B cell (primary cell): Measurements from ENCODE around the gene TRIP10. TPM values are rescaled to one million over a fixed set of nuclear protein-coding genes. Genes with fewer than 3 reads are reported as not detected.

ENCODE experiments used
- ATAC-seq: fragments of 200-7000 bp; cut with Tn5 transposase; one replicate; pipeline ENCODE4 v1.10.0; 2021; ENCODE audit warnings: low read depth, mild to moderate bottlenecking, moderate number of reproducible peaks, moderate library complexity
- CTCF ChIA-PET: fragments of 350-600 bp; sonication (Branson Sonifier 250); formaldehyde crosslinking; loops from one replicate; lab custom pipeline; 2021; ENCODE audit warnings: antibody characterized with exemption, inconsistent platforms; lab: Charles Lee
- POLR2A ChIA-PET: fragments of 350-600 bp; sonication (Branson Sonifier 250); formaldehyde crosslinking; loops from one replicate; lab custom pipeline; 2021; ENCODE audit warnings: antibody characterized with exemption; lab: Charles Lee
- DNase-seq: peaks from one replicate; pipeline ENCODE4 v3.0.0; 2013
- H2AFZ ChIP-seq: 2 replicates; pipeline ENCODE4 v1.6.1; 2012; ENCODE audit warnings: mild to moderate bottlenecking, low read depth, low read length; ENCODE audit not compliant: insufficient read depth, poor library complexity, severe bottlenecking
- H3K27ac ChIP-seq, 2 donors: 1 replicate in 1 of 2; 2 replicates in 1 of 2; pipeline ENCODE4 v1.5.1; 2012 to 2013; ENCODE audit warnings: low read length in 2 of 2, mild to moderate bottlenecking in 2 of 2, moderate library complexity in 1 of 2
- H3K27me3 ChIP-seq, 4 experiments: fragments of 200-600 bp in 1 of 4; sonication (generic) in 1 of 4; replicated peaks in 1 of 4; 1 replicate in 2 of 4; 2 replicates in 2 of 4; pipeline versions ENCODE4 v1.6.1 to v1.7.0; 2013 to 2016; ENCODE audit warnings: low read length in 3 of 4, mild to moderate bottlenecking in 2 of 4, mixed read lengths in 1 of 4, moderate library complexity in 1 of 4; ENCODE audit not compliant: insufficient read depth in 4 of 4, control insufficient read depth in 3 of 4; ENCODE audit errors: control extremely low read depth in 1 of 4
- H3K36me3 ChIP-seq, 2 experiments: replicated peaks in 1 of 2; 1 replicate in 1 of 2; 2 replicates in 1 of 2; pipeline versions ENCODE4 v1.6.1 to v1.7.1; 2013; ENCODE audit warnings: low read length in 1 of 2; ENCODE audit not compliant: insufficient read depth in 2 of 2, control insufficient read depth in 1 of 2; ENCODE audit errors: control extremely low read depth in 1 of 2, extremely low read depth in 1 of 2
- H3K4me1 ChIP-seq, 2 donors: fragments of 200-600 bp in 1 of 2; sonication (generic) in 1 of 2; 1 replicate in 1 of 2; 2 replicates in 1 of 2; pipeline versions ENCODE4 v1.5.1 to v1.6.1; 2013 to 2017; ENCODE audit warnings: low read length in 2 of 2; ENCODE audit not compliant: control insufficient read depth in 2 of 2, insufficient read depth in 2 of 2
- H3K4me2 ChIP-seq: replicated peaks from 2 replicates; pipeline ENCODE3; 2012; ENCODE audit warnings: mild to moderate bottlenecking, low read depth, low read length; ENCODE audit not compliant: poor library complexity, severe bottlenecking
- H3K4me3 ChIP-seq, 5 experiments: fragments of 200-600 bp in 1 of 5; sonication (generic) in 1 of 5; 1 replicate in 3 of 5; 2 replicates in 2 of 5; pipeline versions ENCODE4 v1.5.1 to v1.7.0; 2011 to 2016; ENCODE audit warnings: low read length in 4 of 5, mild to moderate bottlenecking in 4 of 5, low read depth in 2 of 5, control low read depth in 1 of 5, moderate library complexity in 1 of 5; ENCODE audit not compliant: insufficient read depth in 1 of 5; ENCODE audit errors: control extremely low read depth in 1 of 5, extremely low read depth in 1 of 5
- H3K79me2 ChIP-seq: fragments of 200-600 bp; sonication (generic); one replicate; pipeline ENCODE4 v1.6.0; 2016; ENCODE audit warnings: low read length; ENCODE audit not compliant: control insufficient read depth, insufficient read depth
- H3K9ac ChIP-seq: fragments of 200-600 bp; sonication (generic); 2 replicates; pipeline ENCODE4 v1.6.1; 2017; ENCODE audit warnings: mild to moderate bottlenecking, low read length, moderate library complexity
- H3K9me3 ChIP-seq, 3 donors: one replicate each; pipeline versions ENCODE4 v1.6.1 to v1.7.1; 2013; ENCODE audit warnings: low read length in 2 of 3; ENCODE audit not compliant: control insufficient read depth in 2 of 3, insufficient read depth in 1 of 3; ENCODE audit errors: control extremely low read depth in 1 of 3
- H4K20me1 ChIP-seq: 2 replicates; pipeline ENCODE4 v1.6.0; 2012; ENCODE audit warnings: mild to moderate bottlenecking, low read length; ENCODE audit not compliant: insufficient read depth, control insufficient read depth, poor library complexity, severe bottlenecking
- H3K27ac Mint-ChIP-seq: one replicate; pipeline ENCODE4 v1.8.0; 2021; ENCODE audit warnings: mixed read lengths
- H3K27me3 Mint-ChIP-seq: one replicate; pipeline ENCODE4 v1.8.0; 2021; ENCODE audit warnings: mixed read lengths
- H3K4me1 Mint-ChIP-seq: one replicate; pipeline ENCODE4 v1.8.0; 2021; ENCODE audit warnings: mixed read lengths
- H3K4me3 Mint-ChIP-seq: one replicate; pipeline ENCODE4 v1.8.0; 2021; ENCODE audit warnings: mixed read lengths
- H3K9me3 Mint-ChIP-seq: one replicate; pipeline ENCODE4 v1.8.0; 2022; ENCODE audit warnings: mixed read lengths; ENCODE audit not compliant: insufficient read depth
- EZH2 ChIP-seq: IDR thresholded peaks from 2 replicates; pipeline ENCODE4 v1.6.1; 2012; ENCODE audit warnings: borderline replicate concordance, low read depth, mild to moderate bottlenecking, moderate library complexity, low read length; ENCODE audit not compliant: insufficient read depth, poor library complexity, severe bottlenecking
- WGBS: methylation state at CpG from one replicate; pipeline ENCODE4 v1.1.5; 2013; ENCODE audit warnings: missing lambda C conversion rate; ENCODE audit not compliant: insufficient coverage; 5-methylcytosine and 5-hydroxymethylcytosine counted together
- intact Hi-C: fragments of 100-400 bp; cut with micrococcal nuclease; formaldehyde crosslinking; loops from one replicate; pipeline ENCODE4 v1.10.0; 2022
- polyA plus RNA-seq: library from polyadenylated mRNA; depleted of rRNA; stranded (reverse); fragments of >200 nt; gene quantifications from 2 replicates; pipeline ENCODE4 v1.2.3, GENCODE V29; 2012
- total RNA-seq, 2 donors: library from RNA; stranded (reverse); fragments of 120-200 nt in 1 of 2; gene quantifications; 1 replicate in 1 of 2; 2 replicates in 1 of 2; pipeline versions ENCODE4 v1.2.3 to v1.2.4, GENCODE V29; 2013 to 2022
- TF ChIP-seq, protein P1 (sequence below): fragments of 200-600 bp; IDR thresholded peaks from one replicate; pipeline ENCODE4 v1.8.0; 2022; ENCODE audit warnings: antibody characterized with exemption, mild to moderate bottlenecking

TRIP10 gene
- total and polyA plus RNA-seq, 2 donors (not counting 1 experiment from before 2014, with no cell fraction given) = 5.9 to 42.7 TPM

- Histone ChIP-seq H3K79me2 (peaks cover 60% of the 10 kb centered on the region), H3K4me2 (peak overlapping the region; percentile 89), H2AFZ (peak overlapping the region; percentile 59), H3K36me3 (peaks cover 1 to 30% of the 10 kb centered on the region in 2 experiments), H3K9ac (peak overlapping the region; percentile 94), H3K27me3 (no peaks in the 10 kb centered on the region), H3K4me1 (peaks cover 33 to 51% of the 10 kb centered on the region in 2 donors), H3K27ac (peak overlapping the region; percentile 50 to 92), H3K4me3 (peak overlapping the region; percentile 94 to 100 (median 95)), H3K9me3 (no peaks in the 10 kb centered on the region), H4K20me1 (peaks cover 47% of the 10 kb centered on the region)
- Mint-ChIP-seq H3K4me1 (peaks cover 53% of the 10 kb centered on the region), H3K4me3 (peak overlapping the region; percentile 96), H3K9me3 (no peaks in the 10 kb centered on the region), H3K27ac (peak overlapping the region; percentile 95), H3K27me3 (no peaks in the 10 kb centered on the region)
- 0% methylated on average over 14 of the region's 14 CpGs for WGBS
- intact Hi-C loops = loop anchor here (1.0 to 10.0 kb wide), 5 partner anchors 20 to 572 kb away; partner anchors contain the start of genes ARHGEF18 and TRIP10
- POLR2A ChIA-PET = interaction anchor here (0.6 to 4.4 kb wide), 9 partner anchors 29 to 256 kb away, joined by 3 to 73 read pairs (median 5); partner anchors contain the start of genes GPR108 and TRIP10
- ATAC-seq (no peak), DNase-seq (no peak)
- CTCF ChIA-PET = interaction anchor here (0.7 to 5.2 kb wide), 12 partner anchors 9 to 251 kb away, joined by 3 to 57 read pairs (median 6); partner anchors contain the start of genes GPR108 and TRIP10
- TF ChIP-seq EZH2 = no peak
- TF ChIP-seq, protein P1, sequence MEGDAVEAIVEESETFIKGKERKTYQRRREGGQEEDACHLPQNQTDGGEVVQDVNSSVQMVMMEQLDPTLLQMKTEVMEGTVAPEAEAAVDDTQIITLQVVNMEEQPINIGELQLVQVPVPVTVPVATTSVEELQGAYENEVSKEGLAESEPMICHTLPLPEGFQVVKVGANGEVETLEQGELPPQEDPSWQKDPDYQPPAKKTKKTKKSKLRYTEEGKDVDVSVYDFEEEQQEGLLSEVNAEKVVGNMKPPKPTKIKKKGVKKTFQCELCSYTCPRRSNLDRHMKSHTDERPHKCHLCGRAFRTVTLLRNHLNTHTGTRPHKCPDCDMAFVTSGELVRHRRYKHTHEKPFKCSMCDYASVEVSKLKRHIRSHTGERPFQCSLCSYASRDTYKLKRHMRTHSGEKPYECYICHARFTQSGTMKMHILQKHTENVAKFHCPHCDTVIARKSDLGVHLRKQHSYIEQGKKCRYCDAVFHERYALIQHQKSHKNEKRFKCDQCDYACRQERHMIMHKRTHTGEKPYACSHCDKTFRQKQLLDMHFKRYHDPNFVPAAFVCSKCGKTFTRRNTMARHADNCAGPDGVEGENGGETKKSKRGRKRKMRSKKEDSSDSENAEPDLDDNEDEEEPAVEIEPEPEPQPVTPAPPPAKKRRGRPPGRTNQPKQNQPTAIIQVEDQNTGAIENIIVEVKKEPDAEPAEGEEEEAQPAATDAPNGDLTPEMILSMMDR = no peak
These were observed 33.4 kb downstream of the TRIP10 start for GRCh38 chr19:6772866-6773322.
